Esophagus muscularis mucosa (tissue), 4 donors: ENCODE data around the gene TSSK2. TPM values are rescaled to one million over a fixed set of nuclear protein-coding genes. Genes with fewer than 3 reads are reported as not detected.

Experiments
- DNase-seq: peaks from one replicate; pipeline ENCODE4 v3.0.0-alpha.2; 2017; ENCODE audit errors: extremely low spot score
- H3K27ac ChIP-seq, 4 donors: fragments of 200-600 bp; sonication (generic); replicated peaks in 1 of 4; 1 replicate in 3 of 4; 2 replicates in 1 of 4; pipeline ENCODE4 v1.5.1; 2016 to 2019; ENCODE audit warnings: mild to moderate bottlenecking in 1 of 4
- H3K27me3 ChIP-seq, 4 donors: fragments of 200-600 bp; sonication (generic); one replicate each; pipeline versions ENCODE4 v1.5.1 to v1.6.0; 2016 to 2019
- H3K36me3 ChIP-seq, 4 donors: fragments of 200-600 bp; sonication (generic); one replicate each; pipeline ENCODE4 v1.5.1; 2016 to 2019
- H3K4me1 ChIP-seq, 4 donors: fragments of 200-600 bp; sonication (generic); one replicate each; pipeline ENCODE4 v1.5.1; 2016 to 2019
- H3K4me3 ChIP-seq, 4 donors: fragments of 200-600 bp; sonication (generic); 1 replicate in 2 of 4; 2 replicates in 2 of 4; pipeline ENCODE4 v1.5.1; 2016 to 2019; ENCODE audit warnings: mild to moderate bottlenecking in 4 of 4, moderate library complexity in 1 of 4
- H3K9me3 ChIP-seq, 4 donors: fragments of 200-600 bp; sonication (generic); 1 replicate in 3 of 4; 2 replicates in 1 of 4; pipeline ENCODE4 v1.5.1; 2016 to 2019
- CTCF ChIP-seq, 3 experiments: fragments of 200-600 bp in 2 of 3; fragments of 450-650 bp in 1 of 3; sonication (generic) in 2 of 3; IDR thresholded peaks; one replicate each; pipeline ENCODE4 v1.5.1; 2017 to 2019; ENCODE audit warnings: antibody characterized with exemption in 3 of 3, mild to moderate bottlenecking in 2 of 3, moderate library complexity in 1 of 3
- EP300 ChIP-seq: sonication (generic); formaldehyde crosslinking; IDR thresholded peaks from one replicate; pipeline ENCODE4 v1.6.1; 2017; ENCODE audit warnings: antibody characterized with exemption
- POLR2A ChIP-seq: fragments of 450-650 bp; IDR thresholded peaks from one replicate; pipeline ENCODE4 v1.6.1; 2017; ENCODE audit warnings: antibody characterized with exemption, moderate library complexity, mild to moderate bottlenecking, low read depth
- POLR2AphosphoS5 ChIP-seq, 2 donors: sonication (generic); formaldehyde crosslinking; IDR thresholded peaks; one replicate each; pipeline ENCODE4 v1.6.1; 2017; ENCODE audit warnings: antibody characterized with exemption in 2 of 2
- WGBS: methylation state at CpG from one replicate; pipeline ENCODE4 v1.1.5; 2018; 5-methylcytosine and 5-hydroxymethylcytosine counted together
- intact Hi-C: fragments of 100-400 bp; cut with DNase I; formaldehyde crosslinking; loops from one replicate; pipeline ENCODE4 v1.15.1; 2023
- total RNA-seq, 4 donors: library from RNA; depleted of rRNA; stranded (reverse); fragments of >200 nt; gene quantifications; one replicate each; pipeline versions ENCODE4 v1.1.0 to v1.2.1, GENCODE V29; 2016

Gene TSSK2
- total RNA-seq, 4 donors from 2014 or later, result not detected

GRCh38 chr22:19175026-19175601, 44.0 kb downstream of the TSSK2 start:
- Histone ChIP-seq H3K36me3 (peaks cover 0 to 9% (median 0%) of the 10 kb centered on the region in 4 donors), H3K4me1 (peaks cover 61 to 85% (median 80%) of the 10 kb centered on the region in 4 donors), H3K27ac (peak overlapping the region in 3 of 4 donors; percentile 3 to 36 (median 28)), H3K27me3 (peaks cover 0 to under 1% (median 0%) of the 10 kb centered on the region in 4 donors), H3K4me3 (no peak overlapping the region), H3K9me3 (no peaks in the 10 kb centered on the region)
- 60% methylated on average over 5 of the region's 7 CpGs for WGBS
- TF ChIP-seq POLR2AphosphoS5 (IDR thresholded peaks at IDR 0.05) (no peak), POLR2A (no peak), EP300 (no peak), CTCF (IDR thresholded peaks at IDR 0.05) (no peak)
- no peak for DNase-seq
- intact Hi-C loops, result loop anchor here (5.0 kb wide), 2 partner anchors 33 to 257 kb away; partner anchors contain the start of genes ESS2, HIRA and MRPL40

GRCh38 chr22:19175602-19176174, 44.6 kb downstream of the TSSK2 start:
- Histone ChIP-seq H3K27ac (no peak overlapping the region), H3K4me1 (peaks cover 56 to 79% (median 74%) of the 10 kb centered on the region in 4 donors), H3K9me3 (no peaks in the 10 kb centered on the region), H3K27me3 (no peaks in the 10 kb centered on the region), H3K36me3 (peaks cover 0 to 9% (median 0%) of the 10 kb centered on the region in 4 donors), H3K4me3 (no peak overlapping the region)
- WGBS, result 82% methylated on average over 16 of the region's 21 CpGs
- TF ChIP-seq POLR2AphosphoS5 (IDR thresholded peaks at IDR 0.05), result no peak
- no peak for TF ChIP-seq POLR2A
- no peak for DNase-seq
- intact Hi-C loops, result loop anchor here (5.0 kb wide), 2 partner anchors 33 to 257 kb away; partner anchors contain the start of genes ESS2, HIRA and MRPL40

DNA sequence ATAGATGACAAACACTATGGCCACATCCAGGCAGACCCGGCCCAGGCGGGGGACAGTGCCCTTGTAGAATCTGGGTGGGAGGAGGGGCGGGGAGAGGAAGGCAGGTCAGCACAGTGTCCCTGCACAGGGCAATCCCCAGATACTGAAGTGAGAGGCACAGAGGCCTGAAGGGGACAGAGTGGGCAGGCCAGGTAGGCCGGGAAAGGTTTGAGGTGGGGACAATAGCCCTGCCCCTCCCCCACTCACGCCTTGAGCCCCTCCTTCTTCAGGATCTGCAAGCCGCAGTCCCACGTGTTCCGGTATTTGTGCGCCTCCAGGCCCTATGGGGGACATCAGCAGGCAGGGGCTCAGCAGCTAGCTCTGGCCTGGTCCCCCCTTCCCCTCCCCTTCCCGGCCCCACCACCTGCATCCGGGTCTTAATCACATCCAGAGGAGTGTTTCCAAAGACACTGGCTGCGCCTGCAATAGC, 45.1 kb downstream of the TSSK2 start:
- Histone ChIP-seq H3K36me3 (peaks cover 0 to 9% (median 0%) of the 10 kb centered on the region in 4 donors), H3K27me3 (no peaks in the 10 kb centered on the region), H3K4me3 (no peak overlapping the region), H3K4me1 (peaks cover 51 to 74% (median 70%) of the 10 kb centered on the region in 4 donors), H3K27ac (peak overlapping the region in 1 of 4 donors; percentile 93), H3K9me3 (no peaks in the 10 kb centered on the region)
- no peak for DNase-seq
- WGBS, result 53% methylated on average over 12 of the region's 12 CpGs
- TF ChIP-seq POLR2A, result no peak
- TF ChIP-seq POLR2AphosphoS5 (IDR thresholded peaks at IDR 0.05), result no peak
- TF ChIP-seq CTCF (IDR thresholded peaks at IDR 0.05), result no peak
- no peak for TF ChIP-seq EP300
- intact Hi-C loops, result loop anchor here (5.0 kb wide), 2 partner anchors 34 to 256 kb away; partner anchors contain the start of genes ESS2, HIRA and MRPL40

DNA sequence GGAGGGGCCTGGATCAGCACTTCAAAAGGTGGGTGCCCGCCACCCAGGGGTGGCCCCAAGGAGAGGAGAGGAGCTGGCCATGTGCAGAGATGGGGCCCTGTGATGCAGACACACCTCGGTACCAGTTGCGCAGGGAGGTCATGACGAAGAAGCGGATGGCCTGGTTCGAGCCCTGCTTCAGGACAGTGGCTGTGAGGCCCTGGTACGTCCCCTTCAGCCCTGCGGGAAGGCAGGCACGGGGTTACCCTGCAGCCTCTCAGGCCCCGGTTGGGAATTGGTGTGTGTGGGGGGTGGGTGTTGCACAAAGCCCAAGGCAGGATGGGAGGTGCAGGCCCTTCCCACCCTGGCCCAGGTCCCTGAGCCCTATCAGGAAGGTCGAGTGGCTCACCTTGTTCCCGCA, 45.6 kb downstream of the TSSK2 start:
- Histone ChIP-seq H3K4me3 (peak overlapping the region in 1 of 4 donors; percentile 98), H3K27me3 (no peaks in the 10 kb centered on the region), H3K36me3 (peaks cover 0 to 9% (median 0%) of the 10 kb centered on the region in 4 donors), H3K4me1 (peaks cover 51 to 74% (median 70%) of the 10 kb centered on the region in 4 donors), H3K27ac (peak overlapping the region; percentile 90 to 97 (median 94)), H3K9me3 (no peaks in the 10 kb centered on the region)
- 91% methylated on average over 12 of the region's 12 CpGs for WGBS
- intact Hi-C loops, result loop anchor here (5.0 kb wide), 2 partner anchors 34 to 256 kb away; partner anchors contain the start of genes ESS2, HIRA and MRPL40
- DNase-seq, result no peak
- TF ChIP-seq POLR2A, result no peak
- TF ChIP-seq CTCF (IDR thresholded peaks at IDR 0.05), result no peak
- no peak for TF ChIP-seq POLR2AphosphoS5 (IDR thresholded peaks at IDR 0.05)
- no peak for TF ChIP-seq EP300
